GM19239 (cell line): ENCODE results near the gene NCKAP5.
A peak's percentile ranks its signal among the peaks of the same experiment; 100 is the strongest.

Experiments used
- DNase-seq: peaks from one replicate; pipeline ENCODE4 v3.0.0; 2011; ENCODE audit warnings: low spot score; ENCODE audit not compliant: insufficient read length
- FAIRE-seq: peaks from 2 replicates; lab custom pipeline; 2011; peaks lifted over from hg19 to GRCh38; lab: Jason Lieb, UNC

Gene NCKAP5

DNA sequence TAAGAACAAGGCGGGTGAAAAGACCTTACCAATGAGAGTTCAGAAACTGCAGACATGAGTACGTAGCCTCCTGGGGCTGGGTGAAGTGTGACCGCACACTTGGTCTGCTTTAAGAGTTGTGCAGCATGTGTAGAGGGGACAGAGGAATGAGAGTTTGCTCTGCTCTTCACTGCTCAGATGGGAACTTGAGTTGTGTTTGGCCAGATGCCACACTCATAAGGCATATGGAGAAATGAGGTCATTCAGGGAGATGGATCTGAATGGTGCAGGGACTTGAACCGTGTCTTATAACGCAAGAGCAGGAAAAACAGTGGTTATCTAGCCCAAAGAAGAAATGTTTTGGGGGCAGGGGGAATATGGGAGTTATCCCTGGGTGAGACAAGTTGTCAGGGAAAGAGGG is 624.4 kb downstream of the NCKAP5 start:
- FAIRE-seq (no peak), DNase-seq (no peak)

DNA sequence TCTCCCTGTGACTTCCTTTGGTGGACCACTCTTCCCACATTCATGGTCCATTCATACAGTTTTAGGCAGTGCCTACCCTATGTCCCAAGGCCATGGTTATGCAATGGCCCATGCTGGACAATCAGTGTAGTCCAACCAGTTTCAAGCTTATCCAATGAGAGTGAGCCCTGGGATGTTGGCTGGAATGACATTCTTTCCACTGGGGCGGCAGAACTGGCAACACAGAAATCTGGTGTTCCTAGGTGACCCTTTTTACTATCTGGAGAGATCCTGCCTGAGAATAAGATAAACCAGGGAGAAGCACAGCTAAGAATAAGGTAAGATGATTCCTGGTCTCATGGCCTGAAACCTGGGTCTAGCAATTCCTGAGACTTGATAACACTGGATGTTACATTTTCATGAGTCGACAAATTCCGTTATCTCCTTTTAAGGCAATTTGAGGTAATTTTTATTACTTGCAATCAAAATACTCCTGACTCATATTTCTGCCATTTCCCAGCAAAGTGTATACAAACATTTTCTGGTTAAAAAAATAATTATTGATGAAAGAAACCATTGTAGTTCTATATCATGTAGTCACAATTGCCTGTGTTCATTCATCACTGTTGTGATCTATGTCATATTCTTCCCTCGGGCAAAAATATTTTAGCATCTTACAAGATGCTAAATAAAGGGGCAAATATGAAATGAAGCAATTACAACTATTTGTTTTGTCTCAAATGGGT is 626.8 kb downstream of the NCKAP5 start:
- FAIRE-seq (no peak), DNase-seq (no peak)

DNA sequence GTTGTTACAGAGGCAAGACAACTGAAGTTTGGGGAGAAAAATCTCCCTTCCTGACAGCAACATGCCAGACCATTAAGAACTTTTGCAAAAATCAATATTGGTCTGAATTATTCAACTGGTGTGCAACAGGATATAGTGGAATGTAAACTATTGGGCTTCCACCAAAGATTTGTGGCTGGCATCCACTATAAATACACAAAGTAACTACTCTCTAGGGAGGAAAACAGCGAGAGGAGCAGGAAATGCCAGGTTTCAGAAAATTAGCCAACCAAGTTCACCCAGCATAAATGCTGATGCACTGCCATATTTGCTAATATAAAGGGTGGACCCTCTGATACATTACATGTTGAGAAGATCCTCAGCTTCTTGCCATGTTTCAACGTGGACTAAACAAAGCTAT is 630.6 kb downstream of the NCKAP5 start:
- no peak for FAIRE-seq
- no peak for DNase-seq

DNA sequence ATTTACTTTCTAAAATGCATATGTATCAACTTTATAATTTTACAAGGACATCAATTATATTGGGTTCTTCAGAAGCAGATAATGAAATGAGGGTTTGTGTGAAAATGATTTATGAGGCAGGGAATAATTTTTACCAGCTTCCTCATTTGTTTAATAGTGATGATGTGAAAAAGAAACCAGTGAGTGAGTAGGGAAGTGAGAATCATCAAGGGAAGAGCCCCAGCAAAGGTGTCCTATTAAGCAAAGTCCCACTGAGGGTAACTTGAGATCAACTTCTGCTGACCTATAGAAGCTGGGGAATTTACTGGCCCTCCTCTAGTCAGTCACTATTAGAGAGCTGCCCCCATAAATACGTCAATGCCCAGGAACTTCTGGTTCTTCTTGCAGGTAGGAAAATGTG is 631.5 kb downstream of the NCKAP5 start:
- peak; percentile 55 for FAIRE-seq
- no peak for DNase-seq

DNA sequence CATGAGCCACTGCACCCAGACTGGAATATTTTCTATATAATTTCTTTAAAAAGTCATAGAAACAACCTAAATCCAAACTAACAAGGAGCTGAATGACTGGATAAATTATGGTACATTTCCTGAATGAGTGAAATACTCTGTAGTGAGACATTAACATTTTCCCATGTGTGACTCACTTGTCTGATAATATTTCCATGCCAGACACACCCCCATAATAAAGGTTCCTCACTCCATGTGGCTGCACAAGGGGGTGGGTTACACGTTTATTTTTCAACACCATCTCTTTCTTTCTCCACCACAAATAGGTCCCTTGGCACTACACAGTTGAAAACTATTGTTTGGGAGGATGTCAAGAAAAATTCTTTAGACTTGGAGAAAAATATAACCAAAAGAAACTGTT is 632.0 kb downstream of the NCKAP5 start:
- FAIRE-seq (no peak), DNase-seq (no peak)

DNA sequence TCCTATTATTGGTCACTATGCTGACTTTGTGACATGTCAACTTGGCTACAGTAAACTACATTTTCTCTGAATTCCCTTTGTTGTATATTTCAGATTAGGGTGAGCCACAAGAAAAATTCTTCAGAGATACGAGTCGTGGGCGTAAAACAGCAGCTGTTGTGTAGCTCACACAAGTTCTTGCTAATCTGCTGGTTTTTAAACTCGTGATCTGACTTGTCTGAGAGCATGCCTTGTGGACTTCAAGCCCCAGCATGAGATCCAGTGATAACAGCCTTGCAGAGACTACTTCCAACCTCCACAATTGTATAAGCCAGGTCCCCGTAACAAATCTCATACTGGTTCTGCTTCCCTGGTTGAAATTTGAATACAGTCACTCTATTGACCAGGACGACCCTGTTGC is 638.5 kb downstream of the NCKAP5 start:
- FAIRE-seq, result no peak
- no peak for DNase-seq

DNA sequence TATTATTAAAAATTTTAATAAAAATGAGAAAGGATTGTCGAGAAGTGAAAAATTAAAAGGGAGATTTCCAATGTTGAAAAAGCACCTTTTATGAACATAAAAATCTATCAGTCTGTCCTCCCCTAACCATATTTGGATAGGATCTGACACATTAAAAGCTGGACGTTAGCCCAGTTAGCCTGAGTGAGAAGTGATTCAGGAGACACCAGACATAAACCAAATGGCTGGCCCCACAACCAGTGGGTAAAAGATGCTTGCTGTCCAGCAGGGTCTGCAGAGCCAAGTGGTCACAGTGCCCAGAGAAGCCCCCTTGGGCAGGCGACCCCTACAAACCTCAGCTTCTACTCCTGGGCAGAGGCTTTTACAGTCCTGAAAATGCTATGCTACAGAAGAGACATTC is 644.5 kb downstream of the NCKAP5 start:
- FAIRE-seq (no peak), DNase-seq (no peak)

DNA sequence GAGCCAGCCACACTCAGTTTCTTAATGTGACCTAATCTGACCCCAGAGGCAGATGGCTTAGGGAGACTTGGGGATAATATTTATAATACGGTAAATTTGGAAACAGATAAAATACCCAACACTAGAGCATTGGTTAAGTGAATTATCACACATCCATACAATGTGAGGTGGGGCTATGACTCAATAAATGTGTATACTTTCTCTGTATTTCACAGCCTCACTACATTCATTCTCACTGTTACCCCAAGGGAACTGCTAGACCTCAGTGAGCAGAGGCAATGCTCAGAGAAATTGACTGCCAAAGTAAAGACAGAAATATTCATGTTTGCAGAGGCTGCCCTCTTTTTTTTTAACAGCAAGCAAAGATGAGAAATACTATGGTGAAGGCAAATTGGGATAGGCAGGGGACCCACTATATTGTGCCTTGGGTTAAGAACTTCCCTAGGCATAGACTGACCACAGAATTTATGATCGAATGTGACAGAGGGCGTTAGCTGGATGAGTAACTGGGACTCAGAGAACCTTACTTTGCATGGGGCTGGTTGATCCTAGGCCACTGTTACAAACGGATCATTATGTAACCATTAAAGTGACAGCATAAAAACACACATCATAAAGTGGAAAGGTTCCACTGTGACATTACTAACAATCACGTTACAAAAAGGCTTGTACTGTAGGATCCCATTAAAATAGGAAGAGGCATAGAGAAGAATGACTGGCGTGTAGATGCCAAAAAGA is 652.3 kb downstream of the NCKAP5 start:
- DNase-seq, result no peak
- no peak for FAIRE-seq

DNA sequence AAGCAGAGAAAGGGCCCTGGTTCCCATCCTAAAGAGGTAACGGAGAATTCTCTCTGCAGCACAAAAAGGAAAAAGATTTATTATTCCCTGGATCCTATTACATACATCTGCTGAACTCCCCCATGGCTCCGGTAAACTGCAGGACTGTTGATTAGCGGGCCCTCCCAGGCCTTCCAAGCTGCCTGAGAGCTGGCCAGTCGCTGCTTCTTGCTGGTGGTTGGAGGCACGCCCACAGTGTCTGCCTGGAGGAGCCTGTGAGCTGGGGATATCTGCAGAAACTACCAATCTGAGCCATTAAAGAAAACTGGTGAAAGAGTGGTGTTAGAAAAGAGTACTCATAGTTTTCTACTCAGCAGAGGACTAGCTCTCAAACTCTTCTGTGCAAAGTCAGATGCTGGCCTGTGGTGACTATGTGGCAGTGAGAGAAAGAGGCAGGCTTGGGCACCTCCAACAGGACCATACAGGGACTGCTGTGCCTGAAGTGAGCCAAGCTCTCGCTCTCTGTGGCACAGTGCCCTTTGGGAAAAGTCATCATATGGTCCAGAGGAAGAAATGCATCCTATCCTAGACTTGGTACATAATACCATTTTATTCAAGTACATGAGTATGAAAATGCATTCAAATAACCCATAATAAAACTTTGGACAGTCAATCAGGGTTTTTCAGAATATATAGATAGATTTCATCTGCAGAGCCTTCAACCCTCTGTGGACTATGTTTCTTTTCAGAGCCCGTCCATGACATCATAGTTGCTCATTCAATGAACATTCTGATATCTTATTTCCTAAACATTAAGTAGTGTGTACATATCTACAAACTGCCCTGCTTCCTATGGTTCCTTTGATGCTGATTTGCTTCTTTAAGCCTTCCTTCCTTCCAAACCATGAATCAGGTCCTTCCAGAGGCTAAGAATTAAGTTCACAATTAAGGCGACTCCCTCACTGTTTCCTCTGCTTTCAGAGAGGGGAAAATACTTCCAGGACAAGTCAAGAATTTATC is 656.2 kb downstream of the NCKAP5 start:
- no peak for DNase-seq

DNA sequence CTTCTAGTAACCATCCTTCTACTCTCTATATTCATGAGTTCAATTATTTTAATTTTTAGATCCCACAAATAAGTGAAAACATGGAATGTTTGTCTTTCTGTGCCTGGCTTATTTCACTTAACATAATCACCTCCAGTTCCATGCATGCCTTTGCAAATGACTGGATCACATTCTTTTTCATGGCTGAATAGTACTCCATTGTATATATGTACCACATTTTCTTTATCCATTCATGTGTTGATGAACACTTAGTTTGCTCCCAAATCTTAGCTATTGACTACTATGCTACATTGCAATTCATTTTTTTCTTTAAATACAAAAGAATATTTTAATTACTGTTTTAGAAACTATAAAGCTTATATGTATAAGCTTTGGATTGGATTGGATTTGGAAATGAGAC is 657.8 kb downstream of the NCKAP5 start:
- no peak for DNase-seq
- FAIRE-seq, result no peak

More for the DNA sequence above, 656.2 kb downstream of the NCKAP5 start:
- FAIRE-seq, result no peak

DNA sequence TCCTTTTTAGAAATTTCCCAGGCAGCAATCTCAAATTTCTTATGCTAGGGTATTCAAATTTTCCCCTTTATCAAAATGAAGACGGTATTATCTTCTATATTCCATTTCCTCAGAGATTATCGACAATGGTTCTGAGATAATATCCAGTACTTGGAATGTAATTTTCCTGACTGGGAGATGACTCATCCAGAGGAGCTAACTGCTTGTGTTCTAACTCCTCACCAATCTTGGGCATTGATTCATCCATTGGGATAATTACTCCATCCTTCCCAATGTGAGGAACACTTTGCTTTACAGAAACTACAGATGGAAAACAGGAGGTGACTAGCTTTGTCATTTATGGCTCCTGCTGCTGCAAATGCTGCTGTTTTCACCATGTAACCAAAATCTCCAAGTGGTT is 658.8 kb downstream of the NCKAP5 start:
- FAIRE-seq (no peak), DNase-seq (no peak)

DNA sequence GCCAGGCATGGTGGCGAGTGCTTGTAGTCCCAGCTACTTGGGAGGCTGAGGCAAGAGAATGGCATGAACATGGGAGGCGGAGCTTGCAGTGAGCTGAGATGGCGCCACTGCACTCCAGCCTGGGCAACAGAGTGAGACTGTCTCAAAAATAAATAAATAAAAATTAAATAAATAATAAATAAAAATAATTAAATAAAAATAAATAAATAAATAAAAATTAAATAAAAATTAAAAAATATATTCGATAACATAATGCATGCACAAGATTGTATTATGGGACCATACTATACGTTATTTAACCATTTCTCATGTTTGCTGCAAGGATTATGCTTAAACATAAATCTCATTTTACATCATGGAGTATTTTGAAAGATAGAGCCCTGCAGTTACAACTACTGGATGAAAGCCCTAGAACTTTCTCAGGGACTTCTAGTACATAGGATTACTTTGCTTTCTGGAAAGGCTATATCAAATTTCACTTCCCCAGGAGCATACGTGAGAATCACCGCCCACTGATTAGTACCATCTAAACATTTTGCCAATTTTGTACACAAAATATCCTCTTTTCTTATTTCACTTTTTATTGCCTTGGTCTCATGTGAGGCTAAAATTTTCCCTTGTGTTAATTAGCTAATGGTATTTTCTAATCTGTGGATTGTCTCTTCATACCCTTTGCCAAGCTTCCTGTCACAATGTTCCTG is 664.0 kb downstream of the NCKAP5 start:
- DNase-seq, result no peak
- FAIRE-seq, result no peak

DNA sequence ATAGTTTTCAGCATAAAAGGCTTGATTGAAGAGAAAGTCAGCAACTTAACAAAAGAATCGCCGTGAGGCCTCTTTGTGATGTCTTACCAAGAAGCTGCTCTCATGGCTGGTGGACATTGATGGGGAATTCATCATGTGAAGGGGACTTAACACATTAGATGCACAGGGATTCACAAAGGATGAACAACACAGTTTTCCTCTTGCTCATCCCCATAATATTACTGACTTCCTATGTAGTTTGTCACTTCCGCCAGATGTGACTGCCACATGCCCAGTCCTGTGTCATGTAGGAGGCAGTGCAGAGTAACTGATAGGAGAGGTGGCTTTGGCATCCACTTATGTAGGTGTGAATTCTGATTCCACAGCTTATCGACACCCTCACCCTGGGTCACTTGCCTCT is 665.6 kb downstream of the NCKAP5 start:
- FAIRE-seq (no peak), DNase-seq (no peak)

DNA sequence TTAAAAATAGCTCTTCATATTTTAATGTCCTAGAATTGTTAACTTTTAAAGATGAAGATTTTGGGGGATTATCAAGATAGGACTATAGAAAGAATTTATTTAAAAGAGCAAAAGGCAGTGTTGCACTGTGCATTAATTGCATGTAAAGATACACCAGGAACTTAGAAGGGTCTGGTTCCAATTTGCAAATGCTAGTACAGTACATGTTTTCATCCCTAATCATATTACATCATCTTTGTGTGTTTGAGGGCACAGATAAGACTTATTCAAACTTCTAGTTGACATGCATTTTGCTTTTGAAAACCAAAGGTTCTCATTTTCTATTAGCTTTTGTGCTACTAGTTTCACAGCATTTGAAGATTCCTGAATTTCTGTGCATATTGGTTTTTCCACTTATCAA is 666.6 kb downstream of the NCKAP5 start:
- DNase-seq (no peak), FAIRE-seq (no peak)

DNA sequence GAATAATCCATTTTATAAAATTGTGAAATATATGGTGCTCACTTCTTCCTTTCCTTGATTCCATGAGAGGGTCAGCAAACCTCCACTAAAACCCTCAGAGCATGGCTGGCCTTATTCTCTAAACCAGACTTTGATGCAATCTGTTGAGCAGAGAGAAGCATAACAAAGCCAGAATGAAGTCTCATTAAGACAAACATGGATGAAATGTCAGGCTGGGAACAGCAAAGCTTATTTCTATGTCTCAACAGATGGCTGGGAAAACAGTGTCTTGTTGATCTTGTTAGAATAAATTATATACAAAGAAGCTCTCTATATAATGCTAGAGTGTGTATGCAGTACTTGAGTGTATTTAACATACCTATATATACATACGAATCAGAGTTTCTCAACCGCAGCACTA is 671.2 kb downstream of the NCKAP5 start:
- DNase-seq (no peak), FAIRE-seq (no peak)

DNA sequence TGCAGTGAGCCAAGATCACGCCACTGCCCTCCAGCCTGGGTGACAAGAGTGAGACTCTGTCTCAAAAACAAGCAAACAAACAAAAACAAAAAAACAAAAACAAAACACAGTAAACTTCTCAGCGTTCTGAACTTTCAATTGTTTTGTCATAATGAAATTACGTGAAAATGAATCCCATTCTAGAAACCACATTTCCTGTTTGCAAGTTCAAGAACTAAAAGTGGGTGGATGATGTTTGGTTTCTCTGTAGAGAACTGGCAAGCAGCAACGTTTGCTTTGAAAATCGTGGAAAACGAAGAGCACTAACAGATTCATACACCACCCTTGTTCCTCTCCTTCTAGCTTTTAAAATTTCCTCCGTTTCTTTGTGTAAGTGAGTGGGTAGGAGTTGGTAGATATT is 672.2 kb downstream of the NCKAP5 start:
- DNase-seq (no peak), FAIRE-seq (no peak)

DNA sequence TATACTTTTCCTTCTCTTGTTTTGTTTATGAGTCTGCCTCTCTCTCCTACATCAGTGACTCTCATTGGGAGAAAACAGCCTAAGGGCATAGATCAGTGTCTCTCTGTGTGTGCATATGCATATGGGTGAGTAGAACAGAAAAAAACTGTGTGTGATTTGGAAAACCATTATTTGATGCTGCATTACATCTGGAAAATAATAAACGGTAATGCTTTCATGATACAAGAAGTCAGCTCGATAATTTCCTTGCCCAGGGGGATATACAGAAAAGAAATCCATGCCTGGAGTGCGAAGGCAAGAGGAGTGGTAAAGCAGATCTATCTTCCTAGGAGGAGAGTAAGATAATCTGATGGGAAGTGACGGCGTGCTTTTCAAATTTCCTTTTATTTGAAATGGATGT is 676.8 kb downstream of the NCKAP5 start:
- DNase-seq, result no peak

DNA sequence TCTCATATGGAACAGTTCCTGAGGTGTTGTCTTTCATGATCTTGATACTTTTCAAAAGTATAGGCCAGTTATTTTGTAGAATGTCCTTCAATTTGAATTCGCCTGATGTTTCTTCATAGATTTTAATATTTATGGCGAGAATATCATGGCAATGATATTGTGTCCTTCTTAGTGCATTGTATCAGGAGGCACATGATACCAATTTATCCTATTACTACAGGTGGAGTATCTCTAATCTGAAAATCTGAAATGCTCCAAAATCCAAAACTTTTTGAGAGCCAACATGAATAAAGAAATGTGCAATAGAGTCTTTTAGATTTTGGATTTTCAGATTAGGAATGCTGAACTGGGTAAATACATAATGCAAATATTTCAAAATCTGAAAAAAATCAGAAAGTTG is 681.7 kb downstream of the NCKAP5 start:
- FAIRE-seq (no peak), DNase-seq (no peak)

More for the DNA sequence above, 676.8 kb downstream of the NCKAP5 start:
- FAIRE-seq, result no peak

DNA sequence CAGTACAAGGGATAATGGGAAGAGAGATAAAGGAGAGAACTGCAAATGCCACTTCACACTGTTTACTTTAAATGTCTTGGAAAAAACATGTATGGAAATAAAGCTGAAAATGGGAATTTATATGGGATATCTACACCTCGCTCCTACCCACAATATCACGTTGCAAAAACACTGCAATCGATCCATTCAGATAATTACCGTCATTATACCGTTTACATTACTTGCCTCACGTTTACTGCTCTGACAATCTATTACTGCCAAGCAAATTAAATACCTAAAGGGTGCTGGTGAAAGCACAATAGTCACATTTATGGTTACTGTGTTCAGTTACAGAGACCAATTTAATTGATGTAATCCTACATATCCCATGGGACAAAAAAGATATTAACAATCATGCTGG is 683.6 kb downstream of the NCKAP5 start:
- FAIRE-seq, result no peak
- DNase-seq, result no peak

DNA sequence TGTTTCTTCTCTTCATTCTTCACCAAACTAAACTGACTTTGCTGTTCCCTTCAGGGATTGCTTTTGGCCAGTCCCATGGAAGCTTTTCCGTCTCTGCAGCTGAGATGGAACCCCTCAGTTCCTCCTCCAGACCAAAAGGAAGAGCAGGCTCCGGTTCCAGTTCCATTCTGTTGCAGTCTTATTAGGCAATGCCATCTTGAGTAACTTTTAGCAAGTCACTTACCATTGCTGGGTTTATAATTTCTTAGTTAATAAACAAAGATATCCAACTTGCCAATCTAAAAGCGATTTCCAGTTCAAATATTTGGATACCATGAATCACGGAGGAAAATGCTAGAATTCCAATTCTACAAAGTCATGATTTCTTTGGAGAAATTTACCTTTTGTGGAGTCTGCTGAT is 684.0 kb downstream of the NCKAP5 start:
- no peak for FAIRE-seq

More for the DNA sequence above, 684.0 kb downstream of the NCKAP5 start:
- DNase-seq, result no peak
